ENCODE results near the gene JAK3. TPM values are rescaled to one million over a fixed set of nuclear protein-coding genes. Genes with fewer than 3 reads are reported as not detected.
"Not testable (repeated sequence)": the region's sequence is repeated elsewhere in the genome, so short reads cannot be mapped to it uniquely, and the experiment has no call there.

Gene JAK3
- total RNA-seq (10 to 100 TPM in 2 of 5 donors, 1 to 10 TPM in 2, under 1 TPM in 1; 0.89 to 50.2 (median 3.9) TPM), polyA plus RNA-seq (1 to 10 TPM; 2.3 to 3.2 (median 2.6) TPM)
- long read RNA-seq, donor 1, result 0 reads
- long read RNA-seq, donor 2, partial matches to known transcripts, result 216 of 221 reads
- long read RNA-seq, donor 2, other reads (novel, unspliced or antisense), result 5 of 221 reads
- long read RNA-seq, donor 3, result 0 reads
- long read RNA-seq, donor 4, result 0 reads
- long read RNA-seq, donor 5, result 0 reads
- long read RNA-seq, donor 6, partial matches to known transcripts, result 91 of 159 reads
- long read RNA-seq, donor 6, other reads (novel, unspliced or antisense), result 68 of 159 reads
- long read RNA-seq, donor 7, result 0 reads
- long read RNA-seq, donor 8, result 0 reads
- long read RNA-seq, donor 9, result 0 reads
- long read RNA-seq, donor 10, result 0 reads

DNA sequence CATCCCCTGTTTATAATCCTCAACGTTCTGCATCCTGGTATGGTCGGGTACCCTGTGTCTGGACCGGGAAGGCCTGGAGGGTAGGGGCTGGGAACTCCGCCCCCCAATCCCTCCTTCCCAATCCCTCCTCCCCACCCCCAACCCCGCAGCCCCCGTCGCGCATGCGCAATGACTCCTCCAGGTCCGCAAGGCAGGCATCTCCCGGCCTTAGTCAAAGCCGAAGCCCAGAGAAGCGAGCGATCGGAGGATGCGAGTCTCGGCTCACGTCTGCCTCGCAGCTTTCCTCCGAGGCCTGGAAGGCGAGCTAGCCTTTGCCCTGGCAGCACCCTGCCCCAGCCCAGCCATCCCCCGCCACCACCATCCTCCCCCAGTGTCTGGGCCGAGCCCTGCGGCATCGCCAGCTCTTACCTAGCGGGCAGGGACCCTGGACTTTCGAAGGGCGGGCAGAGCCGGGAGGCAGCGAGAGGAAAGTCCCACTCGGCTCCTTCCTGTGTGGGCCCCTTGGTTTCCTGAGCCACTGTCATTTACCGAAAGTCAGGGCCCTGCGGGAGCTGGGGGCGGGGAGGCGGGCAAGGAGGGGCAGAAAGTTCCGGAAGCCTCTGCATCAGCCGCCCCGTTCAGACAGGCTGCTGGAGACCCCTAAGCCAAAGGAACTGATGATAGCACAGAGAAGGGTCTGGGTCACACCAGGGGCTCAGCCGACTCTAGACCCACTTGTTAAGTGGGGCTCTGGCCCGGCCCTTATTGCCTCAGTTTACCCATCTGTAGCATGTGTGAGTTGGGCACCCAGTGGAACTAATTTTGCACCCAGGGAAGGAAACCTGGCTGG lies at the start of gene JAK3:
Gene JAK3, minus strand, starts transcription at position 445 of the 829 bp plus-strand sequence. CDS start 3,565 bp downstream, outside the sequence.
- intact Hi-C loops (cut with DNase I; ENCODE audit: low total_unique reads), result no loop called here
- DNase-seq, result peak; percentile 52 to 89
- 7 to 15% (median 11%) methylated on average over 33 to 40 of the region's 40 CpGs for WGBS, 5 donors
- Histone ChIP-seq H3K27me3 (peaks cover 0 to 51% (median 4%) of the 10 kb centered on the region in 3 donors), H3K9me3 (no peaks in the 10 kb centered on the region), H3K4me3 (peak within 1 kb of the TSS; percentile 35 to 44 (median 40)), H3K27ac (peak within 1 kb of the TSS; percentile 65 to 90 (median 78)), H3K36me3 (peaks cover 0 to 6% (median 0%) of the 10 kb centered on the region in 4 donors), H3K4me1 (peaks cover 5 to 54% (median 12%) of the 10 kb centered on the region in 4 donors)
- peak in 2 of 3 donors; percentile 42 to 45 for TF ChIP-seq POLR2AphosphoS5 (IDR thresholded peaks at IDR 0.05)
- TF ChIP-seq EP300 (IDR thresholded peaks at IDR 0.05), result no peak

DNA sequence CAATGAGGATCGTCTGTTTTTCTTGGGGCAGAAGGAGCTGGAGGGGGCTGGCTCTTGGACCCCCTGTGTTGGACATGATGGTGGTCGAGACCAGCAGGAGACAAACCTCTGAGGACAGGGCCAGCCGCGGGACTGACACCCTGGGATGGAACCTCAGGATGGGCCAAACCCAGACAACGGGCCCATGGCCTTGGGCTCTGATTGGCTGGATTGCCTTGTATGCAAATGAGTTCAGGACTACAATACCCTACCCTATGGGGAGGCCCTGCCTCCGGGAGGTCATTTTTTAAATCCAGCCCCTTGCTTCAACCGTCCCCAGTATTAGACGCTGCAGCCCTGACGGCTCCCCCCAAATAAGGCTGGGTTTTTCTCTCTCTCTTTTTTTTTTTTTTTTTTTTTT lies 46.0 kb upstream of the JAK3 start:
- TF ChIP-seq EP300 (IDR thresholded peaks at IDR 0.05) (no peak), POLR2AphosphoS5 (IDR thresholded peaks at IDR 0.05) (no peak), POLR2A (IDR thresholded peaks at IDR 0.05) (no peak)
- TF ChIP-seq, protein P1, sequence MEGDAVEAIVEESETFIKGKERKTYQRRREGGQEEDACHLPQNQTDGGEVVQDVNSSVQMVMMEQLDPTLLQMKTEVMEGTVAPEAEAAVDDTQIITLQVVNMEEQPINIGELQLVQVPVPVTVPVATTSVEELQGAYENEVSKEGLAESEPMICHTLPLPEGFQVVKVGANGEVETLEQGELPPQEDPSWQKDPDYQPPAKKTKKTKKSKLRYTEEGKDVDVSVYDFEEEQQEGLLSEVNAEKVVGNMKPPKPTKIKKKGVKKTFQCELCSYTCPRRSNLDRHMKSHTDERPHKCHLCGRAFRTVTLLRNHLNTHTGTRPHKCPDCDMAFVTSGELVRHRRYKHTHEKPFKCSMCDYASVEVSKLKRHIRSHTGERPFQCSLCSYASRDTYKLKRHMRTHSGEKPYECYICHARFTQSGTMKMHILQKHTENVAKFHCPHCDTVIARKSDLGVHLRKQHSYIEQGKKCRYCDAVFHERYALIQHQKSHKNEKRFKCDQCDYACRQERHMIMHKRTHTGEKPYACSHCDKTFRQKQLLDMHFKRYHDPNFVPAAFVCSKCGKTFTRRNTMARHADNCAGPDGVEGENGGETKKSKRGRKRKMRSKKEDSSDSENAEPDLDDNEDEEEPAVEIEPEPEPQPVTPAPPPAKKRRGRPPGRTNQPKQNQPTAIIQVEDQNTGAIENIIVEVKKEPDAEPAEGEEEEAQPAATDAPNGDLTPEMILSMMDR (IDR thresholded peaks at IDR 0.05), result no peak
- intact Hi-C loops (cut with DNase I; ENCODE audit: low total_unique reads), result no loop called here
- Histone ChIP-seq H3K9me3 (no peaks in the 10 kb centered on the region), H3K4me3 (no peak overlapping the region), H3K36me3 (no peaks in the 10 kb centered on the region), H3K4me1 (no peaks in the 10 kb centered on the region), H3K27ac (no peak overlapping the region), H3K27me3 (peaks cover 0 to 93% (median 14%) of the 10 kb centered on the region in 3 donors)
- no peak for DNase-seq
- WGBS, 5 donors, result 74 to 79% (median 78%) methylated on average over 9 of the region's 9 CpGs

DNA sequence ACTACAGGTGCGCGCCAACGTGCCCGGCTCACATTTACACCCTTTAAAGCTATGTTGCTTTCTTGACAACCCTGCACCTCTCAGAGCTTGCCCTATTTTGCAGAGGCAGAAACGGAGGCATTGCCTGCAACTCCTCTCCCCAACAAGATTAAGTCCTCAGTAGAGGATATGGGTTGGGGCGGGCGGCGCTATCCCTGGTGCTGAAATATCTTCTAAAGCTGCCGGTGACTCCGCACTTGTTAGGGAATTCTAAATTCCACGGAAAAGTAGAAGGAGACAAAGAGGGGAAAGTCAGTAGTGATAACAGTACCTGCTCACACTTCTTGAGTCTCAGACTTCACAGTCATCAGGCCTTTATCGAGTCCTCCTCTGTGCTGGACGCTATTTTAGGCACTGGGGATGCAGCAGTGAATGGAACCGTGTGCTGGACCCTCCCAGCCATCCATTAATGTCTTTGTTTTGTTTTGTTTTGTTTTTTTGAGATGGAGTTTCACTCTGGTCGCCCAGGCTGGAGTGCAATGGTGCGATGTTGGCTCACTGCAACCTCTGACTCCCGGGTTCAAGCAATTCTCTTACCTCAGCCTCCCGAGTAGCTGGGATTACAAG lies 41.9 kb upstream of the JAK3 start:
- Histone ChIP-seq H3K4me3 (no peak overlapping the region), H3K27ac (no peak overlapping the region), H3K9me3 (no peaks in the 10 kb centered on the region), H3K27me3 (peaks cover 0 to 67% (median 11%) of the 10 kb centered on the region in 3 donors), H3K36me3 (no peaks in the 10 kb centered on the region), H3K4me1 (no peaks in the 10 kb centered on the region)
- peak in 1 of 2 donors; percentile 83 for DNase-seq
- TF ChIP-seq EP300 (IDR thresholded peaks at IDR 0.05), result no peak
- TF ChIP-seq, protein P1 (IDR thresholded peaks at IDR 0.05), result no peak
- TF ChIP-seq POLR2AphosphoS5 (IDR thresholded peaks at IDR 0.05), result no peak
- no peak for TF ChIP-seq POLR2A (IDR thresholded peaks at IDR 0.05)
- 28 to 40% (median 30%) methylated on average over 18 of the region's 18 CpGs for WGBS, 5 donors
- intact Hi-C loops (cut with DNase I; ENCODE audit: low total_unique reads), result no loop called here

DNA sequence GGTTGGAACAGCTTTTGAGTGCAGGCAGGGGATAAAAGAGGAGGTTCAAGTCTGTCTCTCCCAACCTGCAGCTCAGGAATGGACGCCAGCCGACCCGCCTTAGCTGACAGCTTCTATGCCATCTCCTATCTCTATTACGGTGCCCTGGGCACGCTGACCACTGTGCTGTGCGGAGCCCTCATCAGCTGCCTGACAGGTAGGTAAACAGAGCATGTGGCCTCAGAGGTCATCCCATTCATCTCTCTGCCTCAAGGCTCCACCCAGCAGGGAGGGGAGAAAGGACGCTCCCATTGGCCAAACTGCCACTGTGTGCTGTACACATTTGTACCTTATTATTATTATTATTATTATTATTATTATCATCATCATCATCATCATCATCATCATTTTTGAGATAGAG lies 40.5 kb upstream of the JAK3 start:
- 18 to 56% (median 29%) methylated on average over 6 to 7 of the region's 7 CpGs for WGBS, 5 donors

DNA sequence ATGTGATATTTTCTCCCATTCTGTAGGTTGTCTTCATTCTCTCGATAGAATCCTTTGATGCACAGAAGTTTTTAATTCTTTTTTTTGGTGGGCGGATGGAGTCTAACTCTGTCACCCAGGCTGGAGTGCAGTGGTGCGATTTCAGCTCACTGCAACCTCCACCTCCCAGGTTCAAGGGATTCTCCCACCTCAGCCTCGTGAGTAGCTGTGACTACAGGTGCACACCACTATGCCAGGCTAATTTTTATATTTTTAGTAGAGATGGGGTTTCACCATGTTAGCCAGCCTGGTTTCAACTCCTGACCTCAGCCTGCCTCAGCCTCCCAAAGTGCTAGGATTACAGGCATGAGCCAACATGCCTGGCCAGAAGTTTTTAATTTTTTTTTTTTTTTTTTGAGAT lies 39.4 kb upstream of the JAK3 start:
- DNase-seq; H3K9me3 ChIP-seq; intact Hi-C loops (cut with DNase I; ENCODE audit: low total_unique reads); H3K4me3 ChIP-seq; H3K27ac ChIP-seq; H3K4me1 ChIP-seq; H3K36me3 ChIP-seq: not testable (repeated sequence)
- peaks cover 0 to 56% (median 11%) of the 10 kb centered on the region in 3 donors for H3K27me3 ChIP-seq
- 71 to 76% (median 76%) methylated on average over 4 of the region's 4 CpGs for WGBS, 5 donors

More for the DNA sequence above, 40.5 kb upstream of the JAK3 start:
- Histone ChIP-seq H3K4me1 (no peaks in the 10 kb centered on the region), H3K9me3 (no peaks in the 10 kb centered on the region), H3K4me3 (no peak overlapping the region), H3K27ac (no peak overlapping the region), H3K27me3 (peaks cover 0 to 60% (median 14%) of the 10 kb centered on the region in 3 donors), H3K36me3 (no peaks in the 10 kb centered on the region)
- TF ChIP-seq POLR2AphosphoS5 (IDR thresholded peaks at IDR 0.05) (no peak), EP300 (IDR thresholded peaks at IDR 0.05) (no peak), POLR2A (IDR thresholded peaks at IDR 0.05) (no peak)
- TF ChIP-seq, protein P1 (IDR thresholded peaks at IDR 0.05), result no peak
- DNase-seq, result no peak
- intact Hi-C loops (cut with DNase I; ENCODE audit: low total_unique reads), result no loop called here
